Measurements from ENCODE around the gene FAR1. TPM values are rescaled to one million over a fixed set of nuclear protein-coding genes. Genes with fewer than 3 reads are reported as not detected.

Gene FAR1
- total RNA-seq, 1 donor from 2014 or later = 139 TPM

- Histone ChIP-seq H3K36me3 (no peaks in the 10 kb centered on the region), H3K4me2 (no peak overlapping the region), H4K20me1 (ENCODE audit: low read depth) (no peaks in the 10 kb centered on the region), H3K4me1 (peaks cover 7% of the 10 kb centered on the region), H3K9me3 (ENCODE audit: low read depth) (no peaks in the 10 kb centered on the region), H2AFZ (replicated peaks) (no peak overlapping the region), H3K9ac (no peak overlapping the region), H3K27me3 (no peaks in the 10 kb centered on the region), H3K4me3 (no peak overlapping the region), H3K27ac (no peak overlapping the region), H3F3A (ENCODE audit: low read depth) (peaks cover 18% of the 10 kb centered on the region), H3K79me2 (ENCODE audit: low read depth) (no peaks in the 10 kb centered on the region)
- Mint-ChIP-seq H3K27ac (no peak overlapping the region), H3K9me3 (no peaks in the 10 kb centered on the region), H3K27me3 (ENCODE audit: insufficient read depth, low read depth) (peaks cover 5% of the 10 kb centered on the region), H3K4me1 (peaks cover 12% of the 10 kb centered on the region), H3K36me3 (no peaks in the 10 kb centered on the region), H3K4me3 (no peak overlapping the region)
- TF ChIP-seq CTCF (IDR thresholded peaks at IDR 0.05) (peak; percentile 87), EZH2 (IDR thresholded peaks at IDR 0.05) (no peak), EZH2phosphoT487 (IDR thresholded peaks at IDR 0.05) (no peak)
- DNase-seq (ENCODE audit: low spot score) = peak; percentile 81
These were observed 104.0 kb downstream of the FAR1 start for GRCh38 chr11:13772223-13773046.

- no peak overlapping the region for H3K4me3 ChIP-seq
- Mint-ChIP-seq H3K4me3 (no peak overlapping the region), H3K9me3 (no peaks in the 10 kb centered on the region), H3K27ac (no peak overlapping the region), H3K27me3 (ENCODE audit: insufficient read depth, low read depth) (peaks cover 5% of the 10 kb centered on the region), H3K4me1 (peaks cover 22% of the 10 kb centered on the region), H3K36me3 (no peaks in the 10 kb centered on the region)
- no peak overlapping the region for H3K27ac ChIP-seq
- no peak for TF ChIP-seq EZH2 (IDR thresholded peaks at IDR 0.05)
- TF ChIP-seq CTCF (IDR thresholded peaks at IDR 0.05) = no peak
- TF ChIP-seq EZH2phosphoT487 (IDR thresholded peaks at IDR 0.05) = no peak
- no peaks in the 10 kb centered on the region for H4K20me1 ChIP-seq (ENCODE audit: low read depth)
- peaks cover 19% of the 10 kb centered on the region for H3K4me1 ChIP-seq
- peaks cover 27% of the 10 kb centered on the region for H3F3A ChIP-seq (ENCODE audit: low read depth)
- no peak overlapping the region for H3K9ac ChIP-seq
- no peak for DNase-seq (ENCODE audit: low spot score)
- no peak overlapping the region for H2AFZ ChIP-seq (replicated peaks)
- H3K79me2 ChIP-seq (ENCODE audit: low read depth) = no peaks in the 10 kb centered on the region
- no peak overlapping the region for H3K4me2 ChIP-seq
- H3K9me3 ChIP-seq (ENCODE audit: low read depth) = no peaks in the 10 kb centered on the region
- H3K36me3 ChIP-seq = no peaks in the 10 kb centered on the region
- H3K27me3 ChIP-seq = no peaks in the 10 kb centered on the region
These were observed 107.0 kb downstream of the FAR1 start for GRCh38 chr11:13775471-13775870.

GRCh38 chr11:13776134-13776815, 107.8 kb downstream of the FAR1 start:
- H3K4me3 ChIP-seq = no peak overlapping the region
- H3K27ac ChIP-seq = no peak overlapping the region
- H3K27me3 Mint-ChIP-seq (ENCODE audit: insufficient read depth, low read depth) = peaks cover 5% of the 10 kb centered on the region
- no peaks in the 10 kb centered on the region for H3K79me2 ChIP-seq (ENCODE audit: low read depth)
- H2AFZ ChIP-seq (replicated peaks) = no peak overlapping the region
- H3K36me3 ChIP-seq = no peaks in the 10 kb centered on the region
- no peak overlapping the region for H3K4me2 ChIP-seq
- no peaks in the 10 kb centered on the region for H3K36me3 Mint-ChIP-seq
- no peaks in the 10 kb centered on the region for H3K27me3 ChIP-seq
- H3K4me3 Mint-ChIP-seq = no peak overlapping the region
- peaks cover 27% of the 10 kb centered on the region for H3F3A ChIP-seq (ENCODE audit: low read depth)
- H3K9me3 Mint-ChIP-seq = no peaks in the 10 kb centered on the region
- H3K4me1 ChIP-seq = peaks cover 19% of the 10 kb centered on the region
- no peaks in the 10 kb centered on the region for H4K20me1 ChIP-seq (ENCODE audit: low read depth)
- H3K9me3 ChIP-seq (ENCODE audit: low read depth) = no peaks in the 10 kb centered on the region
- TF ChIP-seq EZH2 (IDR thresholded peaks at IDR 0.05) (no peak), EZH2phosphoT487 (IDR thresholded peaks at IDR 0.05) (no peak), CTCF (IDR thresholded peaks at IDR 0.05) (peak; percentile 50)
- peaks cover 22% of the 10 kb centered on the region for H3K4me1 Mint-ChIP-seq
- H3K27ac Mint-ChIP-seq = no peak overlapping the region
- peak; percentile 40 for DNase-seq (ENCODE audit: low spot score)
- H3K9ac ChIP-seq = no peak overlapping the region
